ENCODE measurements around the gene TNNI2.

GRCh38 chr11:1817511-1817910 is 21.3 kb upstream of the TNNI2 start:
- TF ChIP-seq, protein P1, sequence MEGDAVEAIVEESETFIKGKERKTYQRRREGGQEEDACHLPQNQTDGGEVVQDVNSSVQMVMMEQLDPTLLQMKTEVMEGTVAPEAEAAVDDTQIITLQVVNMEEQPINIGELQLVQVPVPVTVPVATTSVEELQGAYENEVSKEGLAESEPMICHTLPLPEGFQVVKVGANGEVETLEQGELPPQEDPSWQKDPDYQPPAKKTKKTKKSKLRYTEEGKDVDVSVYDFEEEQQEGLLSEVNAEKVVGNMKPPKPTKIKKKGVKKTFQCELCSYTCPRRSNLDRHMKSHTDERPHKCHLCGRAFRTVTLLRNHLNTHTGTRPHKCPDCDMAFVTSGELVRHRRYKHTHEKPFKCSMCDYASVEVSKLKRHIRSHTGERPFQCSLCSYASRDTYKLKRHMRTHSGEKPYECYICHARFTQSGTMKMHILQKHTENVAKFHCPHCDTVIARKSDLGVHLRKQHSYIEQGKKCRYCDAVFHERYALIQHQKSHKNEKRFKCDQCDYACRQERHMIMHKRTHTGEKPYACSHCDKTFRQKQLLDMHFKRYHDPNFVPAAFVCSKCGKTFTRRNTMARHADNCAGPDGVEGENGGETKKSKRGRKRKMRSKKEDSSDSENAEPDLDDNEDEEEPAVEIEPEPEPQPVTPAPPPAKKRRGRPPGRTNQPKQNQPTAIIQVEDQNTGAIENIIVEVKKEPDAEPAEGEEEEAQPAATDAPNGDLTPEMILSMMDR (IDR thresholded peaks at IDR 0.05) = no peak
- no peak for TF ChIP-seq POLR2A (IDR thresholded peaks at IDR 0.05)
